Colonic mucosa (tissue), 4 donors: ENCODE measurements around the gene SMARCA2. TPM values are rescaled to one million over a fixed set of nuclear protein-coding genes. Genes with fewer than 3 reads are reported as not detected.

Experiments
- DNase-seq: peaks from one replicate; pipeline ENCODE4 v3.0.0-alpha.2; 2020
- H3K27ac ChIP-seq: fragments of 200-600 bp; one replicate; pipeline ENCODE4 v1.8.0; 2021
- H3K27me3 ChIP-seq: fragments of 200-600 bp; one replicate; pipeline ENCODE4 v1.8.0; 2021
- H3K36me3 ChIP-seq: fragments of 200-600 bp; one replicate; pipeline ENCODE4 v1.8.0; 2021
- H3K4me1 ChIP-seq: fragments of 200-600 bp; one replicate; pipeline ENCODE4 v1.8.0; 2021; ENCODE audit warnings: mild to moderate bottlenecking
- H3K4me3 ChIP-seq: fragments of 200-600 bp; one replicate; pipeline ENCODE4 v1.8.0; 2021
- H3K9ac ChIP-seq, 2 donors: one replicate each; pipeline ENCODE4 v1.7.0; 2013; ENCODE audit warnings: control low read depth in 2 of 2, low read depth in 2 of 2, low read length in 2 of 2
- H3K9me3 ChIP-seq: fragments of 200-600 bp; one replicate; pipeline ENCODE4 v1.8.0; 2021
- intact Hi-C: fragments of 100-400 bp; cut with DNase I; formaldehyde crosslinking; loops from one replicate; pipeline ENCODE4 v1.14.1; 2022
- total RNA-seq, 2 donors: library from RNA; stranded (reverse); fragmentation: NEBNext Ultra II Directional in 1 of 2; extraction: Animal tissue kit (Norgen Biotek cat#: 25700) in 1 of 2; gene quantifications; one replicate each; pipeline ENCODE4 v1.2.1, GENCODE V29; 2021
- TF ChIP-seq, protein P1 (sequence below): fragments of 200-600 bp; IDR thresholded peaks from one replicate; pipeline ENCODE4 v1.8.0; 2022; ENCODE audit warnings: antibody characterized with exemption, mild to moderate bottlenecking
- donor health status: healthy.
- donor health status: DM: no; HTN: no; CAD: no.
- donor health status: DM: no; HTN: no; CAD: no.

SMARCA2 gene
- total RNA-seq, 2 donors from 2014 or later = 89.4 to 97.0 TPM

DNA sequence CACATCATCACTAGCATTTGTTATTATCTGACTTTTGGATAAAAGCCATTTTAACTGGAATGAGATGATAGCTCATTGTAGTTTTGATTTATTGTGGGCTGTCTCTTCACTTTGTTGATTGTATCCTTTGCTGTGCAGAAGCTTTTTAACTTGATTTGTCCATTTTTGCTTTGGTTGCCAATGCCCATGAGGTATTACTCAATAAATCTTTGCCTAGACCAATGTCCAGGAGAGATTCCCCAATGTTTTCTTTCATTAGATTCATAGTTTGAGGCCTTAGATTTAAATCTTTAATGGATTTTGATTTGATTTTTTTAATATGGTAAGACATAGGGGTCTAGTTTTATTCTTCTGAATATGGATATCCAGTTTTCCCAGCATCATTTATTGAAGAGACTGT is 28.8 kb upstream of the SMARCA2 start:
- Histone ChIP-seq H3K36me3 (no peaks in the 10 kb centered on the region), H3K4me3 (no peak overlapping the region), H3K27me3 (no peaks in the 10 kb centered on the region), H3K27ac (no peak overlapping the region), H3K9ac (no peak overlapping the region), H3K4me1 (no peaks in the 10 kb centered on the region), H3K9me3 (no peaks in the 10 kb centered on the region)
- no peak for DNase-seq
- intact Hi-C loops = no loop called here
- TF ChIP-seq, protein P1, sequence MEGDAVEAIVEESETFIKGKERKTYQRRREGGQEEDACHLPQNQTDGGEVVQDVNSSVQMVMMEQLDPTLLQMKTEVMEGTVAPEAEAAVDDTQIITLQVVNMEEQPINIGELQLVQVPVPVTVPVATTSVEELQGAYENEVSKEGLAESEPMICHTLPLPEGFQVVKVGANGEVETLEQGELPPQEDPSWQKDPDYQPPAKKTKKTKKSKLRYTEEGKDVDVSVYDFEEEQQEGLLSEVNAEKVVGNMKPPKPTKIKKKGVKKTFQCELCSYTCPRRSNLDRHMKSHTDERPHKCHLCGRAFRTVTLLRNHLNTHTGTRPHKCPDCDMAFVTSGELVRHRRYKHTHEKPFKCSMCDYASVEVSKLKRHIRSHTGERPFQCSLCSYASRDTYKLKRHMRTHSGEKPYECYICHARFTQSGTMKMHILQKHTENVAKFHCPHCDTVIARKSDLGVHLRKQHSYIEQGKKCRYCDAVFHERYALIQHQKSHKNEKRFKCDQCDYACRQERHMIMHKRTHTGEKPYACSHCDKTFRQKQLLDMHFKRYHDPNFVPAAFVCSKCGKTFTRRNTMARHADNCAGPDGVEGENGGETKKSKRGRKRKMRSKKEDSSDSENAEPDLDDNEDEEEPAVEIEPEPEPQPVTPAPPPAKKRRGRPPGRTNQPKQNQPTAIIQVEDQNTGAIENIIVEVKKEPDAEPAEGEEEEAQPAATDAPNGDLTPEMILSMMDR = no peak

- no peak overlapping the region for H3K9ac ChIP-seq
- H3K27ac ChIP-seq = no peak overlapping the region
- H3K4me1 ChIP-seq = no peaks in the 10 kb centered on the region
- no peak for DNase-seq
- TF ChIP-seq, protein P1 = no peak
- intact Hi-C loops = no loop called here
- H3K27me3 ChIP-seq = no peaks in the 10 kb centered on the region
- no peaks in the 10 kb centered on the region for H3K9me3 ChIP-seq
- H3K4me3 ChIP-seq = no peak overlapping the region
- no peaks in the 10 kb centered on the region for H3K36me3 ChIP-seq
These were observed 25.6 kb upstream of the SMARCA2 start for GRCh38 chr9:1989500-1989899.

GRCh38 chr9:1994180-1994579 is 21.0 kb upstream of the SMARCA2 start:
- Histone ChIP-seq H3K9ac (no peak overlapping the region), H3K27me3 (no peaks in the 10 kb centered on the region), H3K4me1 (no peaks in the 10 kb centered on the region), H3K27ac (no peak overlapping the region), H3K36me3 (no peaks in the 10 kb centered on the region), H3K9me3 (no peaks in the 10 kb centered on the region), H3K4me3 (no peak overlapping the region)
- DNase-seq = no peak
- intact Hi-C loops = no loop called here
- TF ChIP-seq, protein P1 = no peak

GRCh38 chr9:1995084-1995483 is 20.1 kb upstream of the SMARCA2 start:
- Histone ChIP-seq H3K4me1 (no peaks in the 10 kb centered on the region), H3K27me3 (no peaks in the 10 kb centered on the region), H3K27ac (no peak overlapping the region), H3K9me3 (no peaks in the 10 kb centered on the region), H3K9ac (no peak overlapping the region), H3K4me3 (no peak overlapping the region), H3K36me3 (no peaks in the 10 kb centered on the region)
- TF ChIP-seq, protein P1 = no peak
- intact Hi-C loops = no loop called here
- no peak for DNase-seq

- TF ChIP-seq, protein P1 = no peak
- H3K4me1 ChIP-seq = no peaks in the 10 kb centered on the region
- no peaks in the 10 kb centered on the region for H3K27me3 ChIP-seq
- no peak for DNase-seq
- no peaks in the 10 kb centered on the region for H3K36me3 ChIP-seq
- no peak overlapping the region for H3K27ac ChIP-seq
- intact Hi-C loops = no loop called here
- H3K4me3 ChIP-seq = no peak overlapping the region
- H3K9ac ChIP-seq = no peak overlapping the region
- no peaks in the 10 kb centered on the region for H3K9me3 ChIP-seq
These were observed 19.0 kb upstream of the SMARCA2 start for GRCh38 chr9:1996156-1996555.

DNA sequence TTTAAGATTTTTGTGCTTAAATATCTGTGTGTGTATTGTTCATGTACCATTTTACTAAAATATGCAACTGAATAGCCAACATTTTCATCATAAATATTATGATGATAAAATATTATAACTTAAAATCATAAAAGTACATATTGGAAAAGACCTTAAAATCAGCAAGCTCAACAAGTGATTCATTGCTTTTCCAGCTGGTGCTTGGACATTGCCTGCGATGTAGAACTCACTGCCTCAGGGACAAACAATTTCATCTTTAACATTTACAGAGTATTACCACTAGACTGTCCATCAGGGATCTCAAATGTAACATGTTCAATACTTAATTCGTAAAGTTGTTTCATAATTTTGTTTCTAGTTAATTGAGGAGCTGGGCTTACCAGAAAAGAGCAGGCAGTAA is 17.5 kb upstream of the SMARCA2 start:
- Histone ChIP-seq H3K4me3 (no peak overlapping the region), H3K27me3 (no peaks in the 10 kb centered on the region), H3K9ac (no peak overlapping the region), H3K4me1 (no peaks in the 10 kb centered on the region), H3K36me3 (no peaks in the 10 kb centered on the region), H3K9me3 (no peaks in the 10 kb centered on the region), H3K27ac (no peak overlapping the region)
- intact Hi-C loops = no loop called here
- no peak for DNase-seq
- TF ChIP-seq, protein P1 = no peak
